GM12878 (cell line): ENCODE results near the gene MEX3D. TPM values are rescaled to one million over a fixed set of nuclear protein-coding genes. Genes with fewer than 3 reads are reported as not detected.

ENCODE experiments used
- BCLAF1 ChIP-seq: fragments of 450-650 bp; IDR thresholded peaks from 2 replicates; pipeline ENCODE4 v1.6.1; 2017; ENCODE audit warnings: antibody characterized with exemption, mild to moderate bottlenecking, moderate library complexity
- CBX5 ChIP-seq: sonication (generic); IDR thresholded peaks from 2 replicates; pipeline ENCODE4 v1.6.1; 2016; ENCODE audit warnings: low read depth, moderate library complexity, mild to moderate bottlenecking, inconsistent platforms
- CUX1 ChIP-seq: IDR thresholded peaks from 2 replicates; pipeline ENCODE4 v1.6.1; 2012; ENCODE audit warnings: improper control_type of control experiment, low read depth, low read length; ENCODE audit not compliant: insufficient replicate concordance
- FOXM1 ChIP-seq: IDR thresholded peaks from 2 replicates; pipeline ENCODE4 v1.6.1; 2012; ENCODE audit warnings: low read depth, mild to moderate bottlenecking, inconsistent platforms, low read length, moderate library complexity
- HCFC1 ChIP-seq: fragments of 150-350 bp; IDR thresholded peaks from 2 replicates; pipeline ENCODE4 v1.6.1; 2014; ENCODE audit warnings: low read length
- IRF3 ChIP-seq: fragments of 450-650 bp; IDR thresholded peaks from 2 replicates; pipeline ENCODE4 v1.6.1; 2014; ENCODE audit warnings: mild to moderate bottlenecking
- IRF5 ChIP-seq: fragments of 450-650 bp; IDR thresholded peaks from 2 replicates; pipeline ENCODE4 v1.6.1; 2017; ENCODE audit warnings: borderline replicate concordance
- KAT2A ChIP-seq: conservative IDR thresholded peaks from 2 replicates; pipeline ENCODE4 v1.6.1; 2011; ENCODE audit warnings: low read depth, low read length; ENCODE audit not compliant: control insufficient read depth
- MXI1 ChIP-seq: fragments of 150-350 bp; IDR thresholded peaks from 2 replicates; pipeline ENCODE4 v1.6.1; 2011; ENCODE audit warnings: low read depth, mild to moderate bottlenecking, inconsistent platforms, low read length, improper control_type of control experiment
- PAX5 ChIP-seq: IDR thresholded peaks from 2 replicates; pipeline ENCODE4 v1.6.1; 2011; ENCODE audit warnings: low read depth, low read length, borderline replicate concordance
- POLR2A ChIP-seq: IDR thresholded peaks from 2 replicates; pipeline ENCODE4 v1.6.1; 2011; ENCODE audit warnings: low read depth, mild to moderate bottlenecking, low read length
- RAD51 ChIP-seq: fragments of 450-650 bp; IDR thresholded peaks from 2 replicates; pipeline ENCODE4 v1.6.1; 2016; ENCODE audit warnings: moderate library complexity, mild to moderate bottlenecking, inconsistent platforms
- RUNX3 ChIP-seq: IDR thresholded peaks from 2 replicates; pipeline ENCODE4 v1.6.1; 2012; ENCODE audit warnings: low read length, inconsistent platforms
- SUZ12 ChIP-seq: fragments of 200-600 bp; sonication (generic); IDR thresholded peaks from one replicate; pipeline ENCODE4 v1.6.1; 2018; ENCODE audit warnings: antibody characterized with exemption, mild to moderate bottlenecking; ENCODE audit not compliant: unreplicated experiment
- TCF12 ChIP-seq: IDR thresholded peaks from 2 replicates; pipeline ENCODE4 v1.6.1; 2011; ENCODE audit warnings: low read depth, mild to moderate bottlenecking, low read length
- ZBTB33 ChIP-seq: fragments of 450-650 bp; IDR thresholded peaks from 2 replicates; pipeline ENCODE4 v1.6.1; 2017; ENCODE audit warnings: mild to moderate bottlenecking
- ZNF274 ChIP-seq: IDR thresholded peaks from one replicate; pipeline ENCODE4 v1.8.0; 2011; ENCODE audit not compliant: insufficient read length, insufficient read depth
- polyA plus RNA-seq, 11 experiments: library from polyadenylated mRNA; depleted of rRNA in 4 of 11; unstranded in 6 of 11; stranded (reverse) in 5 of 11; fragments of >200 nt; fragmentation: Nextera tagmentation in 4 of 11; fragmentation: Illumina TruSeq in 1 of 11; extraction: Ambion mirVana in 4 of 11; extraction: Trizol in 1 of 11; gene quantifications; 1 replicate in 1 of 11; 2 replicates in 10 of 11; pipeline versions ENCODE4 v1.2.1 to v1.2.3, GENCODE V29; 2011 to 2016; ENCODE audit warnings: inconsistent platforms in 2 of 11, missing spikeins in 2 of 11, low read depth in 1 of 11
- total RNA-seq, 4 experiments: library from RNA; depleted of rRNA in 3 of 4; stranded (reverse); fragments of >200 nt in 3 of 4; fragmentation: Illumina TruSeq in 1 of 4; extraction: Trizol in 1 of 4; gene quantifications; 2 replicates each; pipeline versions ENCODE4 v1.2.1 to v1.2.3, GENCODE V29; 2013 to 2021

The MEX3D gene
- total and polyA plus RNA-seq, 10 of the 15 experiments (the other 5 are each of a cell fraction or from before 2014, with no cell fraction given) = 0.18 to 6.8 (median 0.81) TPM

- TF ChIP-seq BCLAF1 = no peak
- no peak for TF ChIP-seq ZBTB33
- TF ChIP-seq PAX5 = 0 out of 2 replicates have a peak, but pooled peaks have one; percentile 10
- 0 out of 2 replicates have a peak, but pooled peaks have one; percentile 10 for TF ChIP-seq HCFC1
- TF ChIP-seq CUX1 = no peak
- peak; percentile 69 for TF ChIP-seq POLR2A
- no peak for TF ChIP-seq TCF12
- peak; percentile 68 for TF ChIP-seq MXI1
- peak; percentile 95 for TF ChIP-seq RAD51
- no peak for TF ChIP-seq KAT2A
- peak; percentile 49; the same call in 1 of the 2 replicates for TF ChIP-seq RUNX3
- no peak for TF ChIP-seq IRF5
- TF ChIP-seq SUZ12 = no peak
- TF ChIP-seq IRF3 = no peak
- TF ChIP-seq CBX5 = no peak
- no peak for TF ChIP-seq FOXM1
- TF ChIP-seq ZNF274 = no peak
Measured at GRCh38 chr19:1605236-1606137, 37.4 kb upstream of the MEX3D start, which contains the start of gene UQCR11 (continued).
